LHCN-M2 (cell line): ENCODE data around the gene IBTK. TPM values are rescaled to one million over a fixed set of nuclear protein-coding genes. Genes with fewer than 3 reads are reported as not detected.
"Not testable (repeated sequence)": the region's sequence is repeated elsewhere in the genome, so short reads cannot be mapped to it uniquely, and the experiment has no call there.

ENCODE experiments used
- DNase-seq: peaks from one replicate; pipeline ENCODE4 v3.0.0-alpha.2; 2012; ENCODE audit warnings: low read depth
- total RNA-seq: library from RNA; depleted of rRNA; stranded (reverse); fragments of >200 nt; gene quantifications from 2 replicates; pipeline ENCODE4 v1.2.3, GENCODE V29; 2014

IBTK gene
- total RNA-seq, 1 experiment from 2014 or later: 35.8 TPM

GRCh38 chr6:82179415-82179814, 68.1 kb downstream of the IBTK start:
- DNase-seq: no peak

GRCh38 chr6:82178759-82179112, 68.8 kb downstream of the IBTK start:
- no peak for DNase-seq

GRCh38 chr6:82178077-82178758, 69.3 kb downstream of the IBTK start:
- DNase-seq: peak; percentile 44

GRCh38 chr6:82176616-82177015, 70.9 kb downstream of the IBTK start:
- no peak for DNase-seq

- no peak for DNase-seq
These were observed 75.0 kb downstream of the IBTK start for GRCh38 chr6:82172594-82172993.

GRCh38 chr6:82169138-82169876, 78.2 kb downstream of the IBTK start:
- no peak for DNase-seq

- no peak for DNase-seq
These were observed 81.1 kb downstream of the IBTK start for GRCh38 chr6:82166493-82166892.

- no peak for DNase-seq
These were observed 87.1 kb downstream of the IBTK start for GRCh38 chr6:82160255-82160990.

- not testable (repeated sequence) for DNase-seq
These were observed 94.8 kb downstream of the IBTK start for GRCh38 chr6:82152786-82153185.

GRCh38 chr6:82151147-82151546, 96.4 kb downstream of the IBTK start:
- DNase-seq: not testable (repeated sequence)

- DNase-seq: no peak
These were observed 101.6 kb downstream of the IBTK start for GRCh38 chr6:82145926-82146452.

- DNase-seq: peak; percentile 91
These were observed 102.6 kb downstream of the IBTK start for GRCh38 chr6:82144852-82145340.

GRCh38 chr6:82144007-82144851, 103.3 kb downstream of the IBTK start:
- peak; percentile 96 for DNase-seq

GRCh38 chr6:82143041-82143481, 104.5 kb downstream of the IBTK start:
- DNase-seq: no peak

GRCh38 chr6:82142524-82142923, 105.0 kb downstream of the IBTK start:
- DNase-seq: no peak

- no peak for DNase-seq
These were observed 109.3 kb downstream of the IBTK start for GRCh38 chr6:82138075-82138791.

- DNase-seq: no peak
These were observed 116.1 kb downstream of the IBTK start for GRCh38 chr6:82131441-82131840.

- no peak for DNase-seq
These were observed 117.7 kb downstream of the IBTK start for GRCh38 chr6:82129797-82130196.

- not testable (repeated sequence) for DNase-seq
These were observed 118.6 kb downstream of the IBTK start for GRCh38 chr6:82128973-82129372.

GRCh38 chr6:82123632-82124031, 123.9 kb downstream of the IBTK start:
- DNase-seq: no peak
